ENCODE results near the gene KLHDC7A. TPM values are rescaled to one million over a fixed set of nuclear protein-coding genes. Genes with fewer than 3 reads are reported as not detected.

The KLHDC7A gene
- total and polyA plus RNA-seq, 2 donors = 0.05 to 0.14 TPM

DNA sequence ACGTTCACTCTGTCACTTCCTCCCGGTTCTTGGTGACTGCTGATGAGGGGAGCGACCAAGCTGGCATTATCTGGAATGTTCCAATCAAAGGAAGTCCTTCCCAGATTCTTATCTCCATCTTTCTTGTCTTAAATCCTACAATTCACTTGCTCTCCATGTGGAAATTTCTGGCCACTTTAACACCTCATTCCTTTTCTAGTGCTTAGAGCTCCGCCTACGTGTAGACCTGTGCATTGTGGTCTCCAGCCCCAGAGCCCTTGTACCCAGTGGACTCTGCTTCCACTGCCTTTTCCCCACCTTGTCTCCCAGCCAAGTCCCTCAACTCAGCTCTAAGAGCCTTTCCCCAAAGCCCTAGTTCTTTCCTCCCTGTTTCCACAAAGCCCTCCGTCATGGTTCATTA lies 12.2 kb upstream of the KLHDC7A start:
- no peaks in the 10 kb centered on the region for H3K27me3 ChIP-seq (ENCODE audit: control insufficient read depth in 2 of 2, insufficient read depth in 1 of 2, low read length in 1 of 2)
- DNase-seq (ENCODE audit: low read depth in 6 of 9, low spot score in 9 of 9) = no peak
- no peak overlapping the region for H3K27ac ChIP-seq (ENCODE audit: low read depth in 1 of 2, low read length in 1 of 2)
- no peak overlapping the region for H3K4me3 ChIP-seq (ENCODE audit: low read length in 2 of 2)
- no peaks in the 10 kb centered on the region for H3K36me3 ChIP-seq (ENCODE audit: control insufficient read depth in 2 of 2, insufficient read depth in 2 of 2, low read length in 1 of 2)
- no peaks in the 10 kb centered on the region for H3K9me3 ChIP-seq (ENCODE audit: control insufficient read depth in 2 of 2, insufficient read depth in 1 of 2, low read length in 1 of 2)
- no peaks in the 10 kb centered on the region for H3K4me1 ChIP-seq (ENCODE audit: control insufficient read depth in 2 of 2, insufficient read depth in 2 of 2, low read length in 2 of 2)
- 76% methylated on average over 6 of the region's 6 CpGs for WGBS

DNA sequence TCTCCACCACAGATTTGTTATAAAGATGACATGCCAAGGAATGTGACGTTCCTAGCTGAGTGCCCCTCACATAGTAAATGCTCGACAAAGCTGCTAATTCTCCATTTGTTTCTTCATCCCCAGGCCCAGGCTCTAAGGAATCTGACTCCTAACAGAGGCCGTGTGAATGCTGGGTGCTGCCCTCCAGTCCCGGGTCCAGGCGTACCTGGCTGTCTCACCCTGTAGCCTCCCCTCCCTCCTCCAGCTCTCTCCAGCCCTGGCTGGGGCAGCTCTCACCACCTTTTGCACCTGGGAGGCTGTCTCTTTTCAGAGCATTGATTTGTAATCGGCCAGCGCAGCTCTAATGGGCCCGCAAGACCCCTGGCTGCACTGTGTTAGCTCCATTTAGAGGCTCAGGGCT lies 11.2 kb upstream of the KLHDC7A start:
- Histone ChIP-seq H3K36me3 (ENCODE audit: control insufficient read depth in 2 of 2, insufficient read depth in 2 of 2, low read length in 1 of 2) (no peaks in the 10 kb centered on the region), H3K27me3 (ENCODE audit: control insufficient read depth in 2 of 2, insufficient read depth in 1 of 2, low read length in 1 of 2) (no peaks in the 10 kb centered on the region), H3K4me1 (ENCODE audit: control insufficient read depth in 2 of 2, insufficient read depth in 2 of 2, low read length in 2 of 2) (no peaks in the 10 kb centered on the region), H3K4me3 (ENCODE audit: low read length in 2 of 2) (no peak overlapping the region), H3K27ac (ENCODE audit: low read depth in 1 of 2, low read length in 1 of 2) (no peak overlapping the region), H3K9me3 (ENCODE audit: control insufficient read depth in 2 of 2, insufficient read depth in 1 of 2, low read length in 1 of 2) (no peaks in the 10 kb centered on the region)
- no peak for DNase-seq (ENCODE audit: low read depth in 6 of 9, low spot score in 9 of 9)
- 78% methylated on average over 8 of the region's 8 CpGs for WGBS

DNA sequence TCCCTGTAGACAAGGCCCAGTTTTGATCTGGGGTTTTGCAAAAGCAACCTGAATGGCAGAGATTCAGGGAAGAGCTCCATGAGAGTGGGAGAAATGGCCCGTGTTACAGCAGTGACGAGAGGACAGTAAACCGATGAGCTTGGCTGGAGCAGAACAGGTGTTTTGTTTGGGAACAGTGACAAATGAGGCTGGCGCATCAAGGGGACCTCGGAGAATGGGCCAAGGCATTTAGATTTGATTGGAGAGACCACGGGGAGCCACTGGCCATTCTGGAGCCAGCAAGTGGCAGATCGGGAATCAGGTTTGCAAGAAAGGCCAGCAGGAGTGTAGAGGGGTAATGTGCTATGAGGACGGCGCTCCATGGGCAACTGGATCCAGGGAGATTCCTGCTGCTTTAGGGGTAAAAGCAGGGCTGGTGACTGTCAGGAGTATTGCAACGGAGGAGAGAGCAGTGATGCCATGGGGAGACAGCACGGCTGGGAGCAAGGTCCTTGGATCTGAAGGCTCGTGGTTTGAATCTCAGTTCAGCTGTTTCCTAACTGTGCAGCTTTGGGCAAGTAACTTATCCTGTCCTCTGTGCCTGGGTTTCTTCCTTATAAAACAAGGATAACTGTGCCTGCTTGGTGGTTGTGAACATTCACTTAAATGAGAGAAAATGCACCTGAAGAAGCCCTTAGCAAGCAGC lies 9.9 kb upstream of the KLHDC7A start:
- no peaks in the 10 kb centered on the region for H3K27me3 ChIP-seq (ENCODE audit: control insufficient read depth in 2 of 2, insufficient read depth in 1 of 2, low read length in 1 of 2)
- H3K4me3 ChIP-seq (ENCODE audit: low read length in 2 of 2) = no peak overlapping the region
- no peaks in the 10 kb centered on the region for H3K36me3 ChIP-seq (ENCODE audit: control insufficient read depth in 2 of 2, insufficient read depth in 2 of 2, low read length in 1 of 2)
- 71% methylated on average over 12 of the region's 12 CpGs for WGBS
- DNase-seq (ENCODE audit: low read depth in 6 of 9, low spot score in 9 of 9) = no peak
- no peak overlapping the region for H3K27ac ChIP-seq (ENCODE audit: low read depth in 1 of 2, low read length in 1 of 2)
- H3K4me1 ChIP-seq (ENCODE audit: control insufficient read depth in 2 of 2, insufficient read depth in 2 of 2, low read length in 2 of 2) = no peaks in the 10 kb centered on the region
- no peaks in the 10 kb centered on the region for H3K9me3 ChIP-seq (ENCODE audit: control insufficient read depth in 2 of 2, insufficient read depth in 1 of 2, low read length in 1 of 2)

DNA sequence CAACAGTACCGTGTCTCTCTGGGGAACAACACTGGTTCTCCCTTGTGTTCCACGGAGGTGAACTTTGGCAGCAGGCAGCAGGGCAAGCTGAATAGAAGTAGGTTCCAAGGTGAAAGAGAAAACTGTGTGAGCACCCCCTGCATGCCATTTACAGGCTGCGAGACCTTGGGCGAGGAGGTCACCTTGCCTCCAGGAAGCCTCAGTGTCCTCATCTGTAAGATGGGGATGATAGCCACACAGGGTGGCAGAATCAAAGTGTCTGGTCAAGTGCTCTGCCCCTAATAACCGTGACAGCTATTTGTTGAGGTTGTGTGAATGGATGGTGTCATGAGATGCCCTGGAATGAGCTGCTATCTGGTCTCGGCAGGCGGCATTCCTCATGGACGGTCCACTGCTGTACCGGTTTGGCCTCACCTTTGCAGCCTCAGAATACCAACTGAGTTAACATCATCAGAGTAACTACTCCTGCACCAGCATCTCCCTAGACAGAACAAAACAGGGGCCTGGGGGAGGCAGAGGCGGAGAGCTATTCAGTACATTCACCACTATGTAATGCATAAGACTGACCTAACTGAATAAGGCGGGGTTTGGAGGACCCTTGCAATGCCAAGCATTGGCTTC lies 7.4 kb upstream of the KLHDC7A start:
- no peaks in the 10 kb centered on the region for H3K27me3 ChIP-seq (ENCODE audit: control insufficient read depth in 2 of 2, insufficient read depth in 1 of 2, low read length in 1 of 2)
- H3K4me1 ChIP-seq (ENCODE audit: control insufficient read depth in 2 of 2, insufficient read depth in 2 of 2, low read length in 2 of 2) = no peaks in the 10 kb centered on the region
- H3K4me3 ChIP-seq (ENCODE audit: low read length in 2 of 2) = no peak overlapping the region
- no peaks in the 10 kb centered on the region for H3K36me3 ChIP-seq (ENCODE audit: control insufficient read depth in 2 of 2, insufficient read depth in 2 of 2, low read length in 1 of 2)
- no peak for DNase-seq (ENCODE audit: low read depth in 6 of 9, low spot score in 9 of 9)
- no peaks in the 10 kb centered on the region for H3K9me3 ChIP-seq (ENCODE audit: control insufficient read depth in 2 of 2, insufficient read depth in 1 of 2, low read length in 1 of 2)
- H3K27ac ChIP-seq (ENCODE audit: low read depth in 1 of 2, low read length in 1 of 2) = no peak overlapping the region
- whole genome bisulfite sequencing = 88% methylated on average over 11 of the region's 11 CpGs

DNA sequence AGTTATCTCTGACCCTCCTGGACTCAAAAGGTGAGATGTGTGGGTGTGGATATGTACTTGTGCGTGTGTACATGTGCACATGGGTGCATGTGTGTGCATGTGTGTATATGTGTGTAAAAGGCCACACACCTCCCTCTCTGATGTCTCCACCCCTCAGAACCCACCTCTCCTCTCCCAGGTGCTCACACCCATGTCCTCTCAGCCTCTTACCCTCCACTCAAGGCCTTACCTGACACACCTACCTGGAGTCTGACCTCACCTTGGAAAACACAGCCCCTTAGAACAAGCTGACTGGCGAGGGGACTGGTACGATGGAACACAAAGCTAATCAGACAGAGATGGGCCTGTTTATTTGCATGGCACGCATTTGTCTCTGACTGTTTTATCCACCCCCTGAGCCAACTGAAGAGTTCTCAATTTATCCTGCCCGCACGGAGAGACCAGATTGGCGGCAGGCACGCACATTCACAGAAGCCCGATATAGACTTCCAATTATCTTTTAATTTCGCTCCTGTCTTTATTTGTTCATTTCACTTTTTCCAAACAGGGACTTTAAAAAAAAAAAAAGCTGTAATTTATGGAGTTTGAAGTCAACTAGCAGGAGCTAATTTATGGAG lies 6.1 kb upstream of the KLHDC7A start:
- H3K4me1 ChIP-seq (ENCODE audit: control insufficient read depth in 2 of 2, insufficient read depth in 2 of 2, low read length in 2 of 2) = no peaks in the 10 kb centered on the region
- no peak overlapping the region for H3K4me3 ChIP-seq (ENCODE audit: low read length in 2 of 2)
- H3K27ac ChIP-seq (ENCODE audit: low read depth in 1 of 2, low read length in 1 of 2) = no peak overlapping the region
- H3K9me3 ChIP-seq (ENCODE audit: control insufficient read depth in 2 of 2, insufficient read depth in 1 of 2, low read length in 1 of 2) = no peaks in the 10 kb centered on the region
- WGBS = 96% methylated on average over 10 of the region's 10 CpGs
- H3K36me3 ChIP-seq (ENCODE audit: control insufficient read depth in 2 of 2, insufficient read depth in 2 of 2, low read length in 1 of 2) = no peaks in the 10 kb centered on the region
- DNase-seq (ENCODE audit: low read depth in 6 of 9, low spot score in 9 of 9) = no peak
- no peaks in the 10 kb centered on the region for H3K27me3 ChIP-seq (ENCODE audit: control insufficient read depth in 2 of 2, insufficient read depth in 1 of 2, low read length in 1 of 2)

DNA sequence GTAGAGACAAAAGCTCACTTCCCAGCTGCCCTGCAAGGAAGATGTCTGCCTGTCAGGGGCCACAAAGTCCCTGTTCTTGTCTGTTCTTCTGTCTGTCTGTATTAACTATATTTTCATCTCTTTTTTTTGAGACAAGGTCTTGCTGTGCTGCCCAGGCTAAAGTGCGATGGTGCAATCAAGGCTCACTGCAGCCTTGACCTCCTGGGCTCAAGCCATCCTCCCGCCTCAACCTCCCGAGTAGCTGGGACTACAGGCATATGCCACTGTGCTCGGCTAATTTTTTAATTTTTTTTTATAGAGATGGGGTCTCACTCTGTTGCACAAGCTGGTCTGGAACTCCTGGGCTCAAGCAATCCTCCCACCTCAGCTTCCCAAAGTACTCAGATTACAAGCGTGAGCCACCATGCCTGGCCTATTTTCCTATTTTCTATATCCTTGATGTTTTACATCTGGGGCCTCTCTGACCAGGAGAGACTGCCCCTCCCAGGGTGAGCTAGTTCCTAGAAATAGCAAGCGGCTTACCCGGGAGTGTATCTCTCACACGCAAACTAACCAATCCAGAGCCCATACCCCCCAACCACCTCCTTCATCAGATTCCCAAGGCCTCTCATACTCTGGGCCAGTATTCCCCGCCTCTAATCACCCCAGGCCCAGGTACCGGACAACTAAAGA lies 5.4 kb upstream of the KLHDC7A start:
- H3K9me3 ChIP-seq (ENCODE audit: control insufficient read depth in 2 of 2, insufficient read depth in 1 of 2, low read length in 1 of 2) = no peaks in the 10 kb centered on the region
- H3K4me3 ChIP-seq (ENCODE audit: low read length in 2 of 2) = no peak overlapping the region
- H3K27ac ChIP-seq (ENCODE audit: low read depth in 1 of 2, low read length in 1 of 2) = no peak overlapping the region
- H3K36me3 ChIP-seq (ENCODE audit: control insufficient read depth in 2 of 2, insufficient read depth in 2 of 2, low read length in 1 of 2) = no peaks in the 10 kb centered on the region
- 80% methylated on average over 10 of the region's 10 CpGs for WGBS
- no peaks in the 10 kb centered on the region for H3K4me1 ChIP-seq (ENCODE audit: control insufficient read depth in 2 of 2, insufficient read depth in 2 of 2, low read length in 2 of 2)
- no peaks in the 10 kb centered on the region for H3K27me3 ChIP-seq (ENCODE audit: control insufficient read depth in 2 of 2, insufficient read depth in 1 of 2, low read length in 1 of 2)
- no peak for DNase-seq (ENCODE audit: low read depth in 6 of 9, low spot score in 9 of 9)

DNA sequence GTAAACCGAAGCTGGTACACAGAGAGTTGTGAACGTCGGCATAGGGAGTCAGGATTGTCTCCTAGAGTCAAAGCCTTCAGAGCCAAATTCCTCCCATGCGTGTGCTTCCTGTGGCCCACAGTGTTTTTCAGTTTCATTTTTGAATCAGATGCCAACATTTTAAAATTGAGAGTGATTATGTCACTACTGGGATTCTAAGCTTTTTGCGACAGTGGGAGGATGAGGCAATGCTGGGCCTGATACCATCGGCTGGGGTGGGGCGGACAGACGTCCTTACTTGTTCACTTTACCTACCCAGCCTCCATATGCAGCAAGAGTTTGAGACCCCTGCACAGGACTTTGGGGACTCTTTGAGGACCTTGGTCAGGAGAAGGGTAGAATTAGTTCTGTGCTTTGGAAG lies 1.3 kb upstream of the KLHDC7A start:
- no peaks in the 10 kb centered on the region for H3K9me3 ChIP-seq (ENCODE audit: control insufficient read depth in 2 of 2, insufficient read depth in 1 of 2, low read length in 1 of 2)
- no peak overlapping the region for H3K27ac ChIP-seq (ENCODE audit: low read depth in 1 of 2, low read length in 1 of 2)
- H3K4me3 ChIP-seq (ENCODE audit: low read length in 2 of 2) = no peak overlapping the region
- no peak for DNase-seq (ENCODE audit: low read depth in 6 of 9, low spot score in 9 of 9)
- WGBS = 93% methylated on average over 8 of the region's 8 CpGs
- peaks cover 0 to 3% of the 10 kb centered on the region in 2 donors for H3K27me3 ChIP-seq (ENCODE audit: control insufficient read depth in 2 of 2, insufficient read depth in 1 of 2, low read length in 1 of 2)
- H3K36me3 ChIP-seq (ENCODE audit: control insufficient read depth in 2 of 2, insufficient read depth in 2 of 2, low read length in 1 of 2) = no peaks in the 10 kb centered on the region
- no peaks in the 10 kb centered on the region for H3K4me1 ChIP-seq (ENCODE audit: control insufficient read depth in 2 of 2, insufficient read depth in 2 of 2, low read length in 2 of 2)

DNA sequence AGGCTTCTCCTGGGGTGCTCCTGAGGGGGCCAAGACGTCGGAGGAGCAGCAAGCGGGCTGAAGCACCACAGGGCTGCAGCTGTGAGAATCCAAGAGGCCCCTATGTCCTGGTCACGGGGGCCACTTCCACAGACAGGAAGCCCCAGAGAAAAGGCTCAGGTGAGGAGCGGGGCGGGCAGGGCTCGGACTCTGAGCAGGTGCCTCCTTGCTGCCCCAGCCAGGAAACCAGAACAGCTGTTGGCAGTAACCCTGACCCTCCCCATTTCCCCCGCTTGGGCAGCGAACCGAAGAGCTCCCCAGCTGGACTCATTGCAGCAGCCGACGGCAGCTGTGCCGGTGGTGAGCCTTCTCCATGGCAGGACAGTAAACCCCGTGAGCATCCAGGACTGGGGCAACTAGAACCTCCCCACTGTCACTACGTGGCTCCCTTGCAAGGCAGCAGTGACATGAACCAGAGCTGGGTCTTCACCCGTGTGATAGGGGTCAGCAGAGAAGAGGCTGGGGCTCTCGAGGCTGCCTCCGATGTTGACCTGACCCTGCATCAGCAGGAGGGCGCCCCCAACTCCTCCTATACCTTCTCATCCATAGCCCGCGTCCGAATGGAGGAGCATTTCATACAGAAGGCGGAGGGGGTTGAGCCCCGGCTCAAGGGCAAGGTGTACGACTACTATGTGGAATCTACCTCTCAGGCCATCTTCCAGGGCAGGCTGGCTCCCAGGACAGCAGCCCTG lies 625 bp downstream of the KLHDC7A start:
- Histone ChIP-seq H3K4me1 (ENCODE audit: control insufficient read depth in 2 of 2, insufficient read depth in 2 of 2, low read length in 2 of 2) (no peaks in the 10 kb centered on the region), H3K27me3 (ENCODE audit: control insufficient read depth in 2 of 2, insufficient read depth in 1 of 2, low read length in 1 of 2) (peaks cover 0 to 3% of the 10 kb centered on the region in 2 donors), H3K27ac (ENCODE audit: low read depth in 1 of 2, low read length in 1 of 2) (no peak overlapping the region), H3K9me3 (ENCODE audit: control insufficient read depth in 2 of 2, insufficient read depth in 1 of 2, low read length in 1 of 2) (no peaks in the 10 kb centered on the region), H3K36me3 (ENCODE audit: control insufficient read depth in 2 of 2, insufficient read depth in 2 of 2, low read length in 1 of 2) (no peaks in the 10 kb centered on the region), H3K4me3 (ENCODE audit: low read length in 2 of 2) (no peak overlapping the region)
- WGBS = 76% methylated on average over 25 of the region's 25 CpGs
- no peak for DNase-seq (ENCODE audit: low read depth in 6 of 9, low spot score in 9 of 9)

All from thymus (tissue), 11 donors.